Activated T-cell treated with anti-CD3 and anti-CD28 coated beads for 48 hours (primary cell): ENCODE data around the gene MIEN1.
A peak's percentile ranks its signal among the peaks of the same experiment; 100 is the strongest.
"Not testable (repeated sequence)": the region's sequence is repeated elsewhere in the genome, so short reads cannot be mapped to it uniquely, and the experiment has no call there.

ENCODE experiments used
- DNase-seq: peaks from one replicate; pipeline ENCODE4 v3.0.0-alpha.2; 2020; ENCODE audit warnings: low read depth

The MIEN1 gene, protein sequence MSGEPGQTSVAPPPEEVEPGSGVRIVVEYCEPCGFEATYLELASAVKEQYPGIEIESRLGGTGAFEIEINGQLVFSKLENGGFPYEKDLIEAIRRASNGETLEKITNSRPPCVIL

DNA sequence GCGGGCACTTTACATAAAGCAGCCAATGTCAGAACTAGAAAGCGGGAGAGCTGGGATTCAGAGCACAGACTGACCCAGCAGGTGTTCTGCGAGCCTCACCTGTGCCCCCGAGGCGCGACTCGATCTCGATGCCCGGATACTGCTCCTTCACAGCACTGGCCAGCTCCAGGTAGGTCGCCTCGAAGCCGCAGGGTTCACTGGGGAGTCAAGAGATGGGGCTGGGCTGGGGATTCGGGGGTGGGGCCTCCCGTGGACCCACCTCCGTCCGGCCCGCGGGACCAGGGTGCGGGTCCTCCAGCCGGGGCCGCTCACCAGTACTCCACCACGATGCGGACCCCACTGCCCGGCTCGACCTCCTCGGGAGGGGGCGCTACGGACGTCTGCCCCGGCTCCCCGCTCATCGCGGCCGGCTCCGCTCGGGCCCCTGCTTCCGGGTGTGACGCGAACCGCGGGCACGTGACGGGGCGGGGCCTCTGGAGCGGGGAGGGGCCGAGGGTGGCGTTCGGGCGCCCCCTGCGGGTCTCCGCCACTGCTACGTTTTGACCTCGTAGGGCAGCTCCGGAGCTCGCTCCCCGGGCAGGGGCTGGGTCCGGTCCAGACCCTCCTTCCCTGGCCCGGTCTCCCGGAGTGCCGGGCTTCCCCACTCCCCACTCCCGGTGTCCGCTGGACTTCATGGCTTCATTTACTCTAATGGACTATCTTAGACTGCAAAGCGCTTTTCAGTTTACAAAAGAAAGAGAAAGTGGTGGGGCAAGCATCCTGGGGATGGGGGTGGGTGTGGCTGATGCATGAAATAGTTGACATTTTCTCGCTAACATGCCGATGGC is at the start of gene MIEN1:
Gene MIEN1, minus strand, starts transcription at position 438 of the 827 bp plus-strand sequence. Its CDS starts 37 bp downstream, at position 401.
- peak; percentile 94 for DNase-seq

DNA sequence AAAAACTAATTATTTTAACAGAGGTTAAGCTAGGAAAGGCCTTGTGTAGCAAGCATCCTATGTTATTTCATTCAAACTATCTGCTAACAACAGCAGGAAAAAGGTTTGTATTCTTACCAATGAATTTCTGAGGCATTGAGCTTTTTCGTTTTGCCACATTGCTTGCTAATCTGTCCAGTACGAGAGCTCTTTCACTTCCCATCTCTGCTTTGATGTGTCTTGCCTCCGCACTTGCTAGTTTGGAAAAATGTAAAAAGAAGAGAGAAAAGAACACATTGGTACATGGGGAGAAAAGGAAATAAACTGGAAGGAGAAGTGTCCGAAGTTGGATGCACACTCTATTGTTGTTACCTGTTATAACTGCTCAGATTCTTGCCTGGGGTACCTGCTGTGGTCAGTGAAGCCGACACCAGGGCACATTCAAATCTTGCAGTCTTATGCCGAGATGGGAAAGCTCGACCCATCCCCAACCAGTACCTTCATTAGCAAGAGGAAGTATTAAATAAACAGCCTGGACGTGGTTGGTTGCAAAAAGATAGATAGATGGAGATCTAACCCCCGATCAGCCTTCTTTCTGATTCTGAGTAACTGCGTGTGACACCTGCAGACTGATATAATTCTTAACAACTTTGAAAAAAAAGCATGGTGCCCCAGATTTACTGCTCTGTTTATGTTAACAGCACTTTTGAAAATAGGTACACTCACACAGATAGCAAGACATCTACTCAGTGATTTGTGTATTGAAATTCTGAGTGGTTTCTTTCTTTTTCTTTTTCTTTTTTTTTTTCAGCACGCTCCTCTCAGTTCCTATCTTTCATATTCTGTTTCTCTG is 47.4 kb upstream of the MIEN1 start:
- no peak for DNase-seq

DNA sequence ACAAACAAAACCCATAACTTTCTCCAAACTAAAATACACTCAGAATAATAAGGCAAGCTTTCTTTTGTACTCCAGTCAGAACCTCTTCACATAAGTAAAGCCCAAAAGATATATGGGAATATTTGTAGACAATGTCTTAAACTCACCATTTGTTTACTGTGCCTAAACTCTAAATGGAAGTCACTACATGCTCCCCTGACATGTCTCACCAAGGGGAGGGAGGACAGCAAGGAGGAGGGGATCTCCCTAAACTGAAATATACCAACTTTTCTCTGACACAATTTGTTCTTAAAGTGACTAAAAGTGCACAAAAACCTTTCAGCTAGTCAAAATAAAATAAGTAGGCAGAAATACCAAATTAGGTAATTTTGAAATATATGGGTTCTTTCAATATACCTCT is 45.9 kb upstream of the MIEN1 start:
- DNase-seq = no peak

DNA sequence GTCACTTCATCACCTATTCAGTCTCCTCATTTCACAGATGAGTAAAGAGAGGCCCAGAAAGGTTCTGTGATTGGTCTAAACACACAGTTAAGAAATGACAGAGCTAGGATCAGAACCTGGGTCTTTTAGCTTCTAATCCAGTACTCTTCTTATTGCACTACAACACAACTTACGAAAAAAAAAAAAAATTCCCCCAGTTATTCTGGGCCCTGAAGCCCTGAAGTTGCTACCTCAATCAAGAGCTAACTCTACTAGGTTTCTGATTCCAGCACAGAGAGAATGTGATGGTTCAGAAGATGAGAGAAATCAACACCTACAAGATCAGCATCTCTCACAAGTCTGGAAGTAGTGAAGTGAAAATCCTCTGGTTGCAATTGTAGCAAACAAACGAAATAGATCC is 44.7 kb upstream of the MIEN1 start:
- DNase-seq = no peak

DNA sequence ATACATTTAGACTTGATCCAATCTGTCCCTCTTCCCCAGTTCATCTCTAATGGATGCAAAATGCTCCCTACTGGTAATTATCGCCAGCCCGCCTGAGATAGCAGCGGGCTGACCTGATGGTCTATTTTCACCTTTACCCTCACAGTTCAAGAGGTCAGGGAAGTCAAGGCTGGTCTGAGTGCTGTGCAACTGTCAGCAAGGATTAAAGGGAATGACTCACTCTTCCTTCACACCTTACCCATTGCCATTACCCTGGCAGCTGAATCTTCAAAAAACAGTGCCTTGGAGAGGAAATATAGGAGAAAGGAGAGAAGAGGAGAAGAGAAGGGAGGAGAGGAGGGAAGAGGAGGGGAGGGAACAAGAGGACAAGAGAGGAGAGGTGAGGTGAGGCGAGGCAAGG is 43.7 kb upstream of the MIEN1 start:
- DNase-seq = no peak

DNA sequence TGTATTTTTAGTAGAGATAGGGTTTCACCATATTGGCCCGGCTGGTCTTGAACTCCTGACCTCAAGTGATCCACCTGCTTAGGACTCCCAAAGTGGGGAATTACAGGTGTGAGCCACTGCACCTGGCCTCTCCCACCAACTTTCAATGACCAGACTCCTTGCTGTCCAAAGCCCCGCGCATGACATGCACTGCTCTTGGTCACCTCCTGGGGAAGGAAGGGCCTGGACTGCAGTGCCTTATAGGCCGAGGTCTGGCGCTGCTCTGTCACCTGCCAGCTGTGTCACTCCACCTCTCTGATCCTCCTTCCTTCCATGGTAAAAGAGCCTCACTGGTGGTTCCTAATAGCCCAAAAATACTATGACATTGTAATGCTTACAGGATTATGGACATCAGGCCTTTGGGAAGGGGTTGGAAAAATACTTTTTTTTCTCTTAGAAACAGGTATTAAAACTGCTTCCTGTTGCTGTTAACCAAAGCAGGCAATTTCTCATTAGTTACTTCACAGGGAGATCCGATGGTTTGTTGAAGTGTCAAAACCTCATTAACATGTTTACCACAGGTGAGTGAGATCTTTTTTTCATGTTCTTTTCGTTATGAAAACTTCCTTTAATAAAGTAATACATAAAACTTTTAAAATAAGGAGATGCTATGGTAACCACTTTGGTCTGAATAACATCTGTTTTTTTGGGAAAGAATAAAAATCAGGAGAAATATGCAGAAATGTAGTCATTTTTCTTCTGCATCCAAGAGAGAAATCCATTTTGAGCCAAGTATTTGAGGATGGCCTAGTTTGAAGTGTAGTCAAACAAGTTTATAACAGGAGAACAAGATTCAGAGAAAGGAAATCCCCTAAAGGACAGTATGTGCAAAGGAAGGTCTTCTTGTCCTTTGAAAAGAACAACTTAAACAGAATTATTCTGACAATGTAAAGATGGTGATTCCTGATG is 42.9 kb upstream of the MIEN1 start:
- no peak for DNase-seq

DNA sequence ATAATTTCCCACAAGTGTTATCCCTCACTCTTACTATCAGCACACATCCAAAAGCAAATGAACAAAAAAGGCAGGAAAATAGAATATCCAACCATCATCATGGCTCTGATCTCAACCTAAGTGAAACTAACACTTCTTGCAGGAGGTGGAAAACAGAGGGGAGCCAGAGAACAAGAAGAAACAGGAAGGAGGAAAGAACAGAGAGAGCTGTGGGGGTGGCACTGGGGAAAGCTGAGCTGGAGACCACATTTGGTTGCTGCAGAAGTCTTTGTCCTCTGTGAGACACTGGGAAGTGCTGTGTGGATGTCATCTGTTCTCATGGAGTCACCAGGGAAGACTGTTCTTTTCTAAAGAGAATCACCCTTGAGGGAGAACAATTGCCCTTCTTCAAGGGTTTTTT is 42.1 kb upstream of the MIEN1 start:
- no peak for DNase-seq

DNA sequence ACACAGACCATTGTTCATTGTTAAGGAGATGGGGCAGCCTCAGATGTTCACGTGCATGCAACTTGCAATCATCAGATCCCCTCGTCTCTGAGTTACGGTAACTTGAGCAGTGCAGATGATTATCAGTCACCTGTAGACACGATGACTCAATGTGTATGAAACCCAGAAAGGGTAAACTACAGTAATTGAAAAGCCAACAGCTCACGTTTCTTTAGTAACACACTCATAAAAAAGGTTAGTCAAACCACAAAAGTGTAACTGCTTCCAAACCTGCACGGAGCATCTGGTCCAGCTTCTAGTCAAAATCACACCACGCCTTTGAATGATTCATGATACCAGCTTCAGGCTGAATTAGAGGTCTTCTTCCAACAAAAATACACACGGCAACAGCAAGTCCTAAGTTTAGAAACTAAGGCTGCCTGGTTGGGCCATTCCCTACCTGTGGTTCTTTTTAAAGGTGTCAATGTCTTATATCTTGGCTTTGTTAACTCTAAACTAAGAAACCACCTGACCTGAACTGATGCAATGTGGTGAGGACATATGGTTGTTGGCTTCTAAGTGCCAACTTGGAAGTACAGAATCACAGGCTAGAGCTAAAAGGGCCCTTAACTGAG is 39.7 kb upstream of the MIEN1 start:
- peak; percentile 45 for DNase-seq

DNA sequence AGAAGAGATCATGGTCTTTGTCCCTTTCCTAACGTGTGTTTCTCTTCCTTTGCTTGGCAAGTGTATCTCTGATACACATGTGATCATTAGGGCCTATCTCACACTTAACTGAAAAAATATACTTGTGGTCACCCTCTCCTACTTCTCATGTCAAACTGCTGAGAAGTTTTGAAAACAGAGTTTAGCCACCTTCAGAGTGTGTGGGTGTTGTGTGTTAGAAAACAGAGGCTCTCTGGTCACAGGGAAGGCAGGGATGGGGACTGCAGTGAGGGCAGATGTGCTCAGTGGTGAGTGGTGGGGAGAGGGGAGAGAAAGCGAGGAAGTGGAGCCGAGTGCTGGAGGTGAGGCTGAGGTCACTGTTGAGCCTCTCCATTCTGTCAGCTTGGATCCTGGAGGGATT is 36.8 kb upstream of the MIEN1 start:
- no peak for DNase-seq

DNA sequence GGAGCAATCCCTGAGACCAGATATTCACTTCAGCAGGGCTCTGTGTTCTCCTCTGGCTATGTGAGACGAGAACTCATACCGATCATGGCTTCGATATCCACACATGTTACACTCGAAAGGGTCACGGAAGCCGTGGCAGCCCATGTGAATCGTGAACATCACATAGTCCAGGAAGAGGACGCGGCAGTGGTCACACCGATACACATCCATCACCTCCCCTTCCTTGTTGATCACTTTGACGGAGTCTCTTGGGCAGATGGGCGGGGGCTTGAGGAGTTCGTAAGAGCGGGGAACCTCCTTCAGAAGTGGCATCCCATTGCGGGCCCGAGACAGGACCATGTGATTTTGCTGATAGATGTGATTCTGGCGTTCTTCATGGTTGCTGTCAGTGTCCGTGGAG is 35.4 kb upstream of the MIEN1 start:
- DNase-seq = no peak

DNA sequence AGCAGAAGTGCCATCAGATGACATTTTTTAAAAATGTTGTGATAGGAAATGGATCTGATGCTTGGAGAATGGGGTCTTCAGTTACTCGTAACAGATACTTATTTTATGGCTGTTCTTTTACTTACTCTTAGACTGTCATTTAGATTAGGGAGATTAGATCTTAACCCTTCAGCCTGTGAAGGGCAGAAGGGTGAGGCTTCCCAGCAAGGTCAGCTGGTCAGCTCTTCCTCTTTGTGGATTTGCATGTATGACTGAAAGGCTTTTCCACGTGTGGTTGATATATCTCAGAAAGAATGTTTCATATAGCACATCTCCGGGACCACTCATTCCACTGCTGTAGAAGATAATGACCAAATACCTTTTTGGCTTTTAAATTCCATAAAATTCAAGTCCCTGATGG is 34.8 kb upstream of the MIEN1 start:
- no peak for DNase-seq

DNA sequence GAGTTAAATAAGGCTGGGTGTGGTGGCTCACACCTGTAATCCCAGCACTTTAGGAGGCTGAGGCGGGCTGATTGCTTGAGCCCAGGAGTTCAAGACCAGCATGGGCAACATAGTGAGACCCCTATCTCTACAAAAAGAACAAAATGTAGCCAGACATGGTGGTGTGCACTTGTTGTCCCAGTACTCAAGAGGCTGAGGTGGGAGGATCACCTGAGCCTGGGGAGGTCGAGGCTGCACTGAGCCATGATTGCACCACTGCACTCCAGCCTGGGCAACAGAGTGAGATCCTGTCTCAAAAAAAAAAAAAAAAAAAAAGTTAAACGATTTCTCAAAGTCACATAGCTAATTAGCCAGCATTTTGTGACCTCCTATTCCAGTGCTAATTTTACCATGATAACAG is 33.8 kb upstream of the MIEN1 start:
- DNase-seq = not testable (repeated sequence)

DNA sequence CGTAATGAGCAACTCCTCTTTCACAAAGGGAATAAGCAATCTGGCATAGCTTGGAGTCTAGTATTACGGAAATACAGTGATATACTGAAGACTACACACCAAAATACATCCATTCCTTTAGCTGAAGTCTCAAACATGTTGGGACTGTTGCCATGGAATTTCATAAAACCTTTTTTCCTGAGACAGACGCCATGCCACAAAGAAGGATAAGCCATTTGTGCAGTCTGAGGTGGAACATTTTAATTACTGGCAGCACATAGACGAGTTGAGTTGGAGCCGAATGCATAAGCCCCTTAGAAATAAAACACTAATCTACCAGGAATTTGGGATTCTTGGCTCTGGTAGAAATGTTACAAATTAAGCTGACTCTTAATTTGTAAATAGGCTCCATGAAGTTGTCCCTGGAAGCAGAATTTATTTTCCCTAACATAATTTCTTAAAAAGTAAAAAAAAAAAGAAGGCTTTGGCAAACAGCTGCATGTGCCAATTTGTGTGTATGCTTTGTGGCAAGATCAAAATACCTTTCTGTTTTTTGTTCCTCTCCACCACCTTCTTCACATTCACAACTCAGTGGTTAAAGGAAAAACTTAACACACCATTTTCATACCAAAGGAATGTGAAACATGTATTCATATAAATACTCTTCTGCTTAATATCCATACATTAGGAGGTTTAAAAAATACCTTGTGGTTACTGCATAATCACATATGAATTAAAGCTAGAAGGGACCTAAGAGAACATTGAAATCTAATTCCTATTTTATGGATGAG is 32.9 kb upstream of the MIEN1 start:
- no peak for DNase-seq

DNA sequence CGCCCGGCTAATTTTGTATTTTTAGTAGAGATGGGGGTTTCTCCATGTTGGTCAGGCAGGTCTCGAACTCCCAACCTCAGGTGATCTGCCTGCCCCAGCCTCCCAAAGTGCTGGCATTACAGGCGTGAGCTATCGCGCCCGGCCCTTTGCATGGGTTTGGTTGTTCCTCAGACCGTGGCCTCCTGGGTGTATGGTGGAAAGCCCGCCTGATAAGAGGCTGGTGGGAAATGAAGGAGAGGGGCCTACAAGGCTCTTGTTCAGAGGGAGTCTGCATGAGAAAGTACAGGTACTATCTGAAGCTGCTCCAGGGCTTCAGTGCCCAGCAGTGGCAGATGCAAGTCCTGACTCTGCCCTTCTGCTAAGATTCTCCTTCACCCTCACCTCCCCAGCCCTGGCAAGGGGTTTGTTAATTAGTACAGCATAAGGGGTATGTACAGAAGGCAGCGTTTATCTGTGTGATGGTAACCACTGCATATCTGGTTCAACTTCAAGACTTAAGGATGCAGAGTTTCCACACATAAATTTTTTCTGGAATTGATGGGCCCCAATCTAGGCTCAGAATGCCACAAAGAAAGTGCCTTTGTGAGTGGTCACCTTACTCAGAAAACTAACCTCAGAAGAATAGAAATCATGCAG is 31.6 kb upstream of the MIEN1 start:
- DNase-seq = no peak

DNA sequence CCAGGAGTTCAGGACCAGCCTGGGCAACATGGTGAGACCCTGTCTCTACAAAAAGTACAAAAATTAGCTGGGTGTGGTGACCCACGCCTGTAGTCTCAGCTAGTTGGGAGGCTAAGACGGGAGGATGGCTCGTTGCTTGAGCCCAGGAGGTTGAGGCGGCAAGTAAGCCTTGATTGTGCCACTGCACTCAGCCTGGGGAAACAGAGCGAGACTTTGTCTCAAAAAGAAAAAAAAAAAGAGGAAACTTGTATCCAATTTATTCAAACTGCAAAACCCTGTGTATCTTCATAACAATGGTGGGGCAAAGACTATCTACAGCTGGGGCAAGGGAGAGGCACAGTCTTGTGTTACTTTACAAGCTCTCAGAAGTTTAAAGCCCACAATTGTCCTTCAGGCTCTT is 28.9 kb upstream of the MIEN1 start:
- DNase-seq = no peak

DNA sequence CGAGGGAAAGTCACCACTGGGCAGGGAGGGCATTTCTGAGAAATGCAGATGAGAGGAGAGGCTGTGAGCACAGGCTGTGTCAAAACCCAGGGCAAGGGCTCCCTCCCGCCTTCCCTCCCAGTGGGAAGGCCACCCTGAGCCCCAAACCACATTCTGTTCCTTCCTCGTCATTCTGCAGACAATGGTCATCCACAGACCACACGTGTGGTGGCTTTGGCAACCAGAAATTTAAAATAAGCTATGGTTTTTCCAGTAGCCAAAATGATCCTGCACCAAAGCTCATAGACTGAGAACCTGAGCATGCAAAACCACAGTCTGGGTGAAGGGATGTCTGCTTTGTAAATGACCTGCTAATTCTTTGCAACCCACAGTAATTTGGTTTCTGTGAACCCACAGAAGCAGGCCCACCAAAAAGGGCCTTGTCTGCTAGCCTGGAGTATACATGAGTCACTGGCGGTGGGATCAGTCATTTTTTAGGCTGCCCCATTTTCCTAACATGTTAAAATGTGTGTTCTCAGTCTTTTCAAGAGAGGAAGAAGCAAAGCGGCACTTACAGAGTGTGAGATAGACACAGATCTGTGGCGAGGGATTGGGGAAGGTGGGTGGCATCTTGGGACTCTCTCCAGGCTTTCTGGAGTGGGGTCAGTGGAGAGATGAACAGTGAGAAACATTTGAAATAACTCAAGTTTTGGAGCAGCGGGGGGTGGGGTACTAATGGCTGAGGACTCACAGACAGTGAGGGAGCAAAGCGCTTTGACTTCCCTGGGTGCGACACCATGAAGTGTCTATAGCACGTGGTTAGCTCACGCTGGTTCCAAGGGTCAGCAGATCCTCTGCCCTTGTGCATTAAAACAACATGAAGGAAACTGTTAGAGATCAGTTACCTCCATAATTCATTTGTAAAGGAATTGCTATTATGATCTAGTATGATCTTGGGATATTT is 27.9 kb upstream of the MIEN1 start:
- DNase-seq = peak; percentile 63

DNA sequence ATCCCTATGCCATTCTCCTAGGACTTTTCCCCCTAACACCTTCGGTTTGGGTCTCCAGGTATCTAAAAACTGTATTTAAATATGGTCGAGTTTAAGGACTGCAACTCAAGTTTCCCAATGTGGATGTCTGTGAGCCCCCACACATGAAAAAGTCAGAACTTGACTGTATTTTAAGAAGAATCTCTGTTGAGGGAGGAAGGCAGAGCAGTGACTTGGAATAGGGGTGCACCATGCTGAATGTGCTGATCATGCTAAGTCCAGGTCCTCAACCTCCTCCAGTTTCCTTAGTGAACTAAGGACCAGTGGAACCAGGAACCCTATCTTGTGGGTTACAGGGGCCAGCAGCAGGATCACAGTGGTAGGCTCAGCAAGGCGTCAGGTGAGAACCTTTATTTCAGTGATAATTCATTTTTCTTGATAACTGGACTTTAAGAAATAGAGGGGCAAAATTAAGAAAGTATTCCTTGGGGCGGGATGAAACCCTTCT is 26.9 kb upstream of the MIEN1 start:
- no peak for DNase-seq

DNA sequence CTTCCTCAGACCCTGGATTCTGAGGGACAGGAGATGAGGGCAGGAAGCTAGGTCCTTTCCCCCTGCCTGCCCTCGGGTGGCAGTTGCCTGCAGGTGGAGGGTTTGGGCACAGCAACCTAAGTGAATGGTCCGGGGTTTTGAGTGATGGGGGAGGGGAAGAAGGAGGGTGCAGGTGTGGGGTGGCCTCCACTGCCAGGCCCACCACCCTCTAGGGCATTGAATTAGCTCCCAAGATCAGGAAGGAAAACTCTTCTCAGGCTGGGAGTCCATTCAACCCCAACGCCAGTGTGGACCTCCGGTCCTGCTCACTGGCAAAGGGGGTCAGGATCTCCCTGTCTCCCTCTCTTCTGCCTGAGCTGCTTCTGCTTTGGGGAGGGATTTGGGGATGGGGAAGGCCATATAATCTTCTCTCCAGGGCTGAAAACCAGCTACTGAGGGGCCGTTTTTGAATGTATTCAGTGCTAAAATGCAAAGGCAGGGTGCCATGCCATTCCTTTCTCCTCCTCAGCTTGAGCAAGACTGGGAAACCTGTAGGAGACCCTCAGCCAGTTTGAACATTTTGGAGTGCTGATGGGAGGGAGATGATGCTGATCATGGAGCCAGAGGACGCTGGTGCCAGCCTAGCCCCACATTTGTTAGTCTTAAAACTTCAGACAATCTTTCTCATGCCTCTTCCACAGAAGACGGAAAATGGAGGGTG is 26.2 kb upstream of the MIEN1 start:
- no peak for DNase-seq
